ENCODE measurements around the gene BCAN. TPM values are rescaled to one million over a fixed set of nuclear protein-coding genes. Genes with fewer than 3 reads are reported as not detected.

The BCAN gene
- total RNA-seq, 3 donors from 2014 or later (not counting 1 experiment from before 2014, with no cell fraction given): 0.18 to 0.25 (median 0.19) TPM

GRCh38 chr1:156691665-156692440 lies 49.9 kb downstream of the BCAN start:
- peaks cover 39 to 47% of the 10 kb centered on the region in 2 donors for H3K27me3 Mint-ChIP-seq (ENCODE audit: low read depth in 2 of 2)
- H3K36me3 ChIP-seq (ENCODE audit: control insufficient read depth, insufficient read depth, low read length): no peaks in the 10 kb centered on the region
- peaks cover 50% of the 10 kb centered on the region for H3K27me3 ChIP-seq (ENCODE audit: control insufficient read depth, insufficient read depth, low read length)
- no peak overlapping the region for H3K27ac ChIP-seq (ENCODE audit: low read length)
- 15% methylated on average over 20 of the region's 20 CpGs for WGBS (ENCODE audit: insufficient coverage)
- no peak overlapping the region for H3K4me3 ChIP-seq (ENCODE audit: low read length)
- peaks cover 7% of the 10 kb centered on the region for H3K4me1 ChIP-seq (ENCODE audit: control insufficient read depth, insufficient read depth, low read length)
- no peak for DNase-seq
- intact Hi-C loops (cut with micrococcal nuclease): loop anchor here (2.0 kb wide), 1 partner anchor 15 kb away; no protein-coding TSS in a partner anchor
- peaks cover 7 to 21% of the 10 kb centered on the region in 2 donors for H3K4me1 Mint-ChIP-seq
- H3K9me3 ChIP-seq (ENCODE audit: control insufficient read depth, insufficient read depth, low read length): no peaks in the 10 kb centered on the region
- ATAC-seq: no peak
- H3K4me3 Mint-ChIP-seq: no peak overlapping the region
- no peak for TF ChIP-seq CTCF (IDR thresholded peaks at IDR 0.05)
- no peaks in the 10 kb centered on the region for H3K9me3 Mint-ChIP-seq
- H3K36me3 Mint-ChIP-seq: no peaks in the 10 kb centered on the region
- H3K27ac Mint-ChIP-seq: no peak overlapping the region

- 9% methylated on average over 13 of the region's 13 CpGs for WGBS (ENCODE audit: insufficient coverage)
- ATAC-seq (no peak), DNase-seq (no peak)
- Histone ChIP-seq H3K36me3 (ENCODE audit: control insufficient read depth, insufficient read depth, low read length) (no peaks in the 10 kb centered on the region), H3K9me3 (ENCODE audit: control insufficient read depth, insufficient read depth, low read length) (no peaks in the 10 kb centered on the region), H3K27me3 (ENCODE audit: control insufficient read depth, insufficient read depth, low read length) (peaks cover 50% of the 10 kb centered on the region), H3K4me1 (ENCODE audit: control insufficient read depth, insufficient read depth, low read length) (peaks cover 7% of the 10 kb centered on the region), H3K4me3 (ENCODE audit: low read length) (no peak overlapping the region), H3K27ac (ENCODE audit: low read length) (no peak overlapping the region)
- TF ChIP-seq CTCF (IDR thresholded peaks at IDR 0.05): no peak
- Mint-ChIP-seq H3K36me3 (no peaks in the 10 kb centered on the region), H3K9me3 (no peaks in the 10 kb centered on the region), H3K4me3 (no peak overlapping the region), H3K27me3 (ENCODE audit: low read depth in 2 of 2) (peaks cover 45 to 50% of the 10 kb centered on the region in 2 donors), H3K4me1 (peaks cover 7 to 21% of the 10 kb centered on the region in 2 donors), H3K27ac (no peak overlapping the region)
- intact Hi-C loops (cut with micrococcal nuclease): loop anchor here (2.0 kb wide), 1 partner anchor 14 kb away; no protein-coding TSS in a partner anchor
Observed at GRCh38 chr1:156692441-156692924, 50.6 kb downstream of the BCAN start.

DNA sequence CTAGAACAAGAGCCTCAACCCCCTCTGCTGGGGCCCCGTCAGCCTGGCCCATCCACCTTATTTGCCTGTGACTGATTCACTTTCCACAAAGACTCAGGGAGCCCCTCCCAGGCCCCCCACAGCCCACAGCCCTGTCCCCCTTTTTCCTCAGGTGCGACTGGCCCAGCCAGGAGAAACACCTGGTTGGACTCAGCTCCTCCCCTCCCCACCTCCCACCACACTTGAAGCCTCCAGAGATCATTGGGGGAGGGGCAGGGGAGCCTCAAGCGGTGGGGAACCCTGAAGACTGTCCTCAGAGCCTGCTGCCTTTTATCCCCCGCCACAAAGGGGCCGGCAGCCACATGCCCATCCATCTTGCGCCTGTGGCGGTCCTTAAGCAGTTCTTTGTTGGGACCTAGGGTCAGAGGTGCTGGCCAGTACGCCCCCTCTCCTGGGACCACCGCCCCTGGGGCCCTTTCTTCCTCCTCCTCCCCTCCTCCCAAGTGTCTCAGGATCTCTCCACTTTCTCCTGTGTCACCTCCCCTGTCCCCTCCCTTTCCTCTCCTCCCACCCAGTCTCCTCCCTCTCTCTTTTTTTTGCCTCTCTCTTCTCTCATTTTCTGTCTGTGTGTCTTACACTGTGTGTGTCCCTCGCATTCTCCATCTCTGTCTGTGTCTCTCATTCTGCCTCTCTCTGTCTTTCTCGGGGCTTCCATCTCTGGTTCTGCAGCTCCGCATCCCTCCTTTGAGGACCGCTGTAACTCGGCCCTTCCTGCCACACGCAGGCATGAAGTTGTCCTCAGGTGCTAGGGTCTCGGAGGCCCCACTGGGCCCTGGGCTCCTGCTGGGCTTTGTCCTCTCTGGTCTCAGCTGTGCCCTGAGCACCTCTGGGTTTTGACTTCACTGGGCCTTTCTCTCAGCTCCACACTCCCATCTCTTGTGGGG lies 51.3 kb downstream of the BCAN start:
- WGBS (ENCODE audit: insufficient coverage): 39% methylated on average over 16 of the region's 16 CpGs
- no peaks in the 10 kb centered on the region for H3K9me3 Mint-ChIP-seq
- DNase-seq (peak in 1 of 2 donors; percentile 51), ATAC-seq (no peak)
- H3K27ac Mint-ChIP-seq: no peak overlapping the region
- peaks cover 7% of the 10 kb centered on the region for H3K4me1 ChIP-seq (ENCODE audit: control insufficient read depth, insufficient read depth, low read length)
- H3K27me3 Mint-ChIP-seq (ENCODE audit: low read depth in 2 of 2): peaks cover 47 to 49% of the 10 kb centered on the region in 2 donors
- no peak overlapping the region for H3K27ac ChIP-seq (ENCODE audit: low read length)
- intact Hi-C loops (cut with micrococcal nuclease): loop anchor here (2.0 kb wide), 1 partner anchor 14 kb away; no protein-coding TSS in a partner anchor
- H3K4me3 Mint-ChIP-seq: no peak overlapping the region
- H3K36me3 Mint-ChIP-seq: no peaks in the 10 kb centered on the region
- H3K9me3 ChIP-seq (ENCODE audit: control insufficient read depth, insufficient read depth, low read length): no peaks in the 10 kb centered on the region
- H3K4me1 Mint-ChIP-seq: peaks cover 7 to 21% of the 10 kb centered on the region in 2 donors
- peaks cover 50% of the 10 kb centered on the region for H3K27me3 ChIP-seq (ENCODE audit: control insufficient read depth, insufficient read depth, low read length)
- H3K4me3 ChIP-seq (ENCODE audit: low read length): no peak overlapping the region
- no peaks in the 10 kb centered on the region for H3K36me3 ChIP-seq (ENCODE audit: control insufficient read depth, insufficient read depth, low read length)
- TF ChIP-seq CTCF (IDR thresholded peaks at IDR 0.05): no peak

All from natural killer cell (primary cell).